ENCODE data around the gene RAPGEF6.

The RAPGEF6 gene

GRCh38 chr5:131534974-131535373 lies 100.1 kb downstream of the RAPGEF6 start:
- H3K4me1 ChIP-seq (ENCODE audit: insufficient read depth, low read length) = peaks cover 40% of the 10 kb centered on the region
- H3K27ac ChIP-seq (ENCODE audit: low read depth, low read length) = no peak overlapping the region
- no peak overlapping the region for H3K4me3 ChIP-seq (ENCODE audit: low read depth in 1 of 2, low read length in 2 of 2)
- H3K27me3 ChIP-seq (ENCODE audit: control insufficient read depth in 1 of 2, insufficient read depth in 2 of 2, low read length in 2 of 2) = no peaks in the 10 kb centered on the region
- H3K9me3 ChIP-seq (ENCODE audit: low read length) = no peaks in the 10 kb centered on the region
- H3K36me3 ChIP-seq (ENCODE audit: insufficient read depth, low read length) = no peaks in the 10 kb centered on the region
- no peak overlapping the region for H3K9ac ChIP-seq (ENCODE audit: low read length)

GRCh38 chr5:131533836-131534235 lies 101.2 kb downstream of the RAPGEF6 start:
- H3K9ac ChIP-seq (ENCODE audit: low read length) = no peak overlapping the region
- H3K27ac ChIP-seq (ENCODE audit: low read depth, low read length) = no peak overlapping the region
- H3K4me3 ChIP-seq (ENCODE audit: low read depth in 1 of 2, low read length in 2 of 2) = no peak overlapping the region
- no peaks in the 10 kb centered on the region for H3K9me3 ChIP-seq (ENCODE audit: low read length)
- H3K4me1 ChIP-seq (ENCODE audit: insufficient read depth, low read length) = peaks cover 40% of the 10 kb centered on the region
- H3K36me3 ChIP-seq (ENCODE audit: insufficient read depth, low read length) = no peaks in the 10 kb centered on the region
- no peaks in the 10 kb centered on the region for H3K27me3 ChIP-seq (ENCODE audit: control insufficient read depth in 1 of 2, insufficient read depth in 2 of 2, low read length in 2 of 2)

GRCh38 chr5:131532031-131532640 lies 102.9 kb downstream of the RAPGEF6 start:
- Histone ChIP-seq H3K9me3 (ENCODE audit: low read length) (no peaks in the 10 kb centered on the region), H3K27ac (ENCODE audit: low read depth, low read length) (peak overlapping the region; percentile 13), H3K9ac (ENCODE audit: low read length) (peak overlapping the region; percentile 23), H3K27me3 (ENCODE audit: control insufficient read depth in 1 of 2, insufficient read depth in 2 of 2, low read length in 2 of 2) (no peaks in the 10 kb centered on the region), H3K4me1 (ENCODE audit: insufficient read depth, low read length) (peaks cover 40% of the 10 kb centered on the region), H3K4me3 (ENCODE audit: low read depth in 1 of 2, low read length in 2 of 2) (peak overlapping the region; percentile 42 to 53), H3K36me3 (ENCODE audit: insufficient read depth, low read length) (no peaks in the 10 kb centered on the region)

GRCh38 chr5:131530706-131531331 lies 104.2 kb downstream of the RAPGEF6 start:
- H3K27ac ChIP-seq (ENCODE audit: low read depth, low read length) = no peak overlapping the region
- H3K9me3 ChIP-seq (ENCODE audit: low read length) = no peaks in the 10 kb centered on the region
- H3K9ac ChIP-seq (ENCODE audit: low read length) = no peak overlapping the region
- no peaks in the 10 kb centered on the region for H3K27me3 ChIP-seq (ENCODE audit: control insufficient read depth in 1 of 2, insufficient read depth in 2 of 2, low read length in 2 of 2)
- no peaks in the 10 kb centered on the region for H3K36me3 ChIP-seq (ENCODE audit: insufficient read depth, low read length)
- peaks cover 37% of the 10 kb centered on the region for H3K4me1 ChIP-seq (ENCODE audit: insufficient read depth, low read length)
- no peak overlapping the region for H3K4me3 ChIP-seq (ENCODE audit: low read depth in 1 of 2, low read length in 2 of 2)

- no peaks in the 10 kb centered on the region for H3K27me3 ChIP-seq (ENCODE audit: control insufficient read depth in 1 of 2, insufficient read depth in 2 of 2, low read length in 2 of 2)
- H3K9me3 ChIP-seq (ENCODE audit: low read length) = no peaks in the 10 kb centered on the region
- no peak overlapping the region for H3K4me3 ChIP-seq (ENCODE audit: low read depth in 1 of 2, low read length in 2 of 2)
- H3K9ac ChIP-seq (ENCODE audit: low read length) = no peak overlapping the region
- peaks cover 29% of the 10 kb centered on the region for H3K4me1 ChIP-seq (ENCODE audit: insufficient read depth, low read length)
- no peaks in the 10 kb centered on the region for H3K36me3 ChIP-seq (ENCODE audit: insufficient read depth, low read length)
- H3K27ac ChIP-seq (ENCODE audit: low read depth, low read length) = no peak overlapping the region
Observed at GRCh38 chr5:131528682-131529081, 106.3 kb downstream of the RAPGEF6 start.

- no peak overlapping the region for H3K27ac ChIP-seq (ENCODE audit: low read depth, low read length)
- H3K9ac ChIP-seq (ENCODE audit: low read length) = no peak overlapping the region
- H3K27me3 ChIP-seq (ENCODE audit: control insufficient read depth in 1 of 2, insufficient read depth in 2 of 2, low read length in 2 of 2) = no peaks in the 10 kb centered on the region
- H3K9me3 ChIP-seq (ENCODE audit: low read length) = no peaks in the 10 kb centered on the region
- peaks cover 17% of the 10 kb centered on the region for H3K4me1 ChIP-seq (ENCODE audit: insufficient read depth, low read length)
- H3K36me3 ChIP-seq (ENCODE audit: insufficient read depth, low read length) = peaks cover 4% of the 10 kb centered on the region
- no peak overlapping the region for H3K4me3 ChIP-seq (ENCODE audit: low read depth in 1 of 2, low read length in 2 of 2)
Observed at GRCh38 chr5:131525805-131526204, 109.2 kb downstream of the RAPGEF6 start.

- Histone ChIP-seq H3K9me3 (ENCODE audit: low read length) (no peaks in the 10 kb centered on the region), H3K4me3 (ENCODE audit: low read depth in 1 of 2, low read length in 2 of 2) (no peak overlapping the region), H3K4me1 (ENCODE audit: insufficient read depth, low read length) (peaks cover 11% of the 10 kb centered on the region), H3K27ac (ENCODE audit: low read depth, low read length) (no peak overlapping the region), H3K27me3 (ENCODE audit: control insufficient read depth in 1 of 2, insufficient read depth in 2 of 2, low read length in 2 of 2) (no peaks in the 10 kb centered on the region), H3K36me3 (ENCODE audit: insufficient read depth, low read length) (peaks cover 8% of the 10 kb centered on the region), H3K9ac (ENCODE audit: low read length) (no peak overlapping the region)
Observed at GRCh38 chr5:131524431-131524830, 110.6 kb downstream of the RAPGEF6 start.

GRCh38 chr5:131523500-131524185 lies 111.4 kb downstream of the RAPGEF6 start:
- Histone ChIP-seq H3K27me3 (ENCODE audit: control insufficient read depth in 1 of 2, insufficient read depth in 2 of 2, low read length in 2 of 2) (no peaks in the 10 kb centered on the region), H3K9me3 (ENCODE audit: low read length) (no peaks in the 10 kb centered on the region), H3K4me3 (ENCODE audit: low read depth in 1 of 2, low read length in 2 of 2) (no peak overlapping the region), H3K27ac (ENCODE audit: low read depth, low read length) (no peak overlapping the region), H3K4me1 (ENCODE audit: insufficient read depth, low read length) (peaks cover 11% of the 10 kb centered on the region), H3K9ac (ENCODE audit: low read length) (no peak overlapping the region), H3K36me3 (ENCODE audit: insufficient read depth, low read length) (peaks cover 8% of the 10 kb centered on the region)

- peaks cover 8% of the 10 kb centered on the region for H3K36me3 ChIP-seq (ENCODE audit: insufficient read depth, low read length)
- no peak overlapping the region for H3K27ac ChIP-seq (ENCODE audit: low read depth, low read length)
- H3K9me3 ChIP-seq (ENCODE audit: low read length) = no peaks in the 10 kb centered on the region
- H3K9ac ChIP-seq (ENCODE audit: low read length) = no peak overlapping the region
- peaks cover 11% of the 10 kb centered on the region for H3K4me1 ChIP-seq (ENCODE audit: insufficient read depth, low read length)
- H3K4me3 ChIP-seq (ENCODE audit: low read depth in 1 of 2, low read length in 2 of 2) = no peak overlapping the region
- H3K27me3 ChIP-seq (ENCODE audit: control insufficient read depth in 1 of 2, insufficient read depth in 2 of 2, low read length in 2 of 2) = no peaks in the 10 kb centered on the region
Observed at GRCh38 chr5:131521252-131521651, 113.8 kb downstream of the RAPGEF6 start.

- Histone ChIP-seq H3K9me3 (ENCODE audit: low read length) (no peaks in the 10 kb centered on the region), H3K27ac (ENCODE audit: low read depth, low read length) (no peak overlapping the region), H3K36me3 (ENCODE audit: insufficient read depth, low read length) (peaks cover 4% of the 10 kb centered on the region), H3K4me1 (ENCODE audit: insufficient read depth, low read length) (no peaks in the 10 kb centered on the region), H3K27me3 (ENCODE audit: control insufficient read depth in 1 of 2, insufficient read depth in 2 of 2, low read length in 2 of 2) (no peaks in the 10 kb centered on the region), H3K9ac (ENCODE audit: low read length) (no peak overlapping the region), H3K4me3 (ENCODE audit: low read depth in 1 of 2, low read length in 2 of 2) (no peak overlapping the region)
Observed at GRCh38 chr5:131515348-131515747, 119.7 kb downstream of the RAPGEF6 start.

- Histone ChIP-seq H3K9me3 (ENCODE audit: low read length) (no peaks in the 10 kb centered on the region), H3K4me3 (ENCODE audit: low read depth in 1 of 2, low read length in 2 of 2) (no peak overlapping the region), H3K27ac (ENCODE audit: low read depth, low read length) (no peak overlapping the region), H3K27me3 (ENCODE audit: control insufficient read depth in 1 of 2, insufficient read depth in 2 of 2, low read length in 2 of 2) (no peaks in the 10 kb centered on the region), H3K4me1 (ENCODE audit: insufficient read depth, low read length) (no peaks in the 10 kb centered on the region), H3K9ac (ENCODE audit: low read length) (no peak overlapping the region), H3K36me3 (ENCODE audit: insufficient read depth, low read length) (no peaks in the 10 kb centered on the region)
Observed at GRCh38 chr5:131514316-131515283, 120.4 kb downstream of the RAPGEF6 start.
